Smooth muscle cell (in vitro differentiated cells): ENCODE results near the gene CABLES2. TPM values are rescaled to one million over a fixed set of nuclear protein-coding genes. Genes with fewer than 3 reads are reported as not detected.

Source experiments
- DNase-seq: peaks from one replicate; lab custom pipeline; 2025; ENCODE audit not compliant: unreplicated experiment; lab: John Stamatoyannopoulos, UW
- H2AFZ ChIP-seq: fragments of 200-600 bp; sonication (generic); 2 replicates; pipeline ENCODE4 v1.6.0; 2016; ENCODE audit warnings: antibody characterized with exemption, low read depth, mild to moderate bottlenecking
- H3F3A ChIP-seq: fragments of 200-600 bp; sonication (generic); 2 replicates; pipeline ENCODE4 v1.6.0; 2017; ENCODE audit warnings: antibody characterized with exemption, low read depth
- H3K27ac ChIP-seq: fragments of 200-600 bp; sonication (generic); 2 replicates; pipeline ENCODE4 v1.5.1; 2016; ENCODE audit warnings: low read depth, mild to moderate bottlenecking
- H3K27me3 ChIP-seq: fragments of 200-600 bp; sonication (generic); 2 replicates; pipeline ENCODE4 v1.6.1; 2016; ENCODE audit warnings: low read depth, mild to moderate bottlenecking
- H3K36me3 ChIP-seq: fragments of 200-600 bp; sonication (generic); 2 replicates; pipeline ENCODE4 v1.5.1; 2016; ENCODE audit warnings: low read depth
- H3K4me1 ChIP-seq: fragments of 200-600 bp; sonication (generic); 2 replicates; pipeline ENCODE4 v1.5.1; 2016; ENCODE audit warnings: low read depth
- H3K4me2 ChIP-seq: fragments of 200-600 bp; sonication (generic); 2 replicates; pipeline ENCODE4 v1.6.0; 2016; ENCODE audit warnings: mild to moderate bottlenecking
- H3K4me3 ChIP-seq: fragments of 200-600 bp; sonication (generic); 2 replicates; pipeline ENCODE4 v1.5.1; 2016; ENCODE audit warnings: mild to moderate bottlenecking
- H3K79me2 ChIP-seq: fragments of 200-600 bp; sonication (generic); 2 replicates; pipeline ENCODE4 v1.6.0; 2016; ENCODE audit warnings: low read depth, mild to moderate bottlenecking
- H3K9ac ChIP-seq: fragments of 200-600 bp; sonication (generic); 2 replicates; pipeline ENCODE4 v1.6.0; 2016; ENCODE audit warnings: low read depth
- H3K9me3 ChIP-seq: fragments of 200-600 bp; sonication (generic); replicated peaks from 2 replicates; pipeline ENCODE4 v1.5.1; 2016; ENCODE audit warnings: low read depth
- H4K20me1 ChIP-seq: fragments of 200-600 bp; sonication (generic); 2 replicates; pipeline ENCODE4 v1.6.0; 2016; ENCODE audit warnings: low read depth
- WGBS: methylation state at CpG from one replicate; pipeline ENCODE4 v1.1.7; 2016; ENCODE audit warnings: low lambda C conversion rate; 5-methylcytosine and 5-hydroxymethylcytosine counted together
- polyA plus RNA-seq: library from polyadenylated mRNA; unstranded; fragments of >200 nt; fragmentation: Nextera tagmentation; extraction: Ambion mirVana; gene quantifications from 2 replicates; pipeline ENCODE4 v1.2.1, GENCODE V29; 2016
- total RNA-seq: library from RNA; depleted of rRNA; stranded (reverse); fragments of >200 nt; gene quantifications from 2 replicates; pipeline ENCODE4 v1.2.3, GENCODE V29; 2014
- TF ChIP-seq, protein P1 (sequence below): fragments of 200-600 bp; sonication (generic); IDR thresholded peaks from 2 replicates; pipeline ENCODE4 v1.5.1; 2017; ENCODE audit warnings: borderline replicate concordance, mild to moderate bottlenecking, antibody characterized with exemption; ENCODE audit not compliant: insufficient read depth, poor library complexity, severe bottlenecking

Gene CABLES2
- total and polyA plus RNA-seq, 2 experiments from 2014 or later: 7.4 to 7.6 TPM

DNA sequence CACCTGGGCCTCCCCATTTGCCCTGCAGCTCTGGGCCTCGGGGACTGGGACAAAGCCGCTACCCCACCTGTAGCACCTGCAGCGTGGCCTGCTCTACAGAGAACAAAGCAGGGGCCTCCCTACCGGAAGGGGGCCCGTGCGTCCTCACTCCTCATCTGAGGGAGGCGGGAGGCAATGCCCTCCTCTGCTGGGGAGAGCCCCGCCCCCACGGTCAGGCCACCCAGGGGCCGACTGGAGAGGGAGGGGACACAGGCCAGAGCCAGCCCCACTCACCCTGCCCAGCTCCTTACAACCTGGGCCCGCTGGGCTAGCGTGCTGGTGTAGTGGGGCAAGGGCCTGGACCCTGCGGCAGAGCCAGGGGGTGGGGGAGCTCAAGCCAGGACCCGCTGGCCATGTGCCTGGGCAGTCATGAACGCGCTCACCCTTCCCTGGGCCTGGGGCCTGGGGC is 48.0 kb downstream of the CABLES2 start:
- no peak overlapping the region for H3K9ac ChIP-seq
- H3K27ac ChIP-seq: no peak overlapping the region
- no peaks in the 10 kb centered on the region for H3K9me3 ChIP-seq
- no peak for DNase-seq
- TF ChIP-seq, protein P1, sequence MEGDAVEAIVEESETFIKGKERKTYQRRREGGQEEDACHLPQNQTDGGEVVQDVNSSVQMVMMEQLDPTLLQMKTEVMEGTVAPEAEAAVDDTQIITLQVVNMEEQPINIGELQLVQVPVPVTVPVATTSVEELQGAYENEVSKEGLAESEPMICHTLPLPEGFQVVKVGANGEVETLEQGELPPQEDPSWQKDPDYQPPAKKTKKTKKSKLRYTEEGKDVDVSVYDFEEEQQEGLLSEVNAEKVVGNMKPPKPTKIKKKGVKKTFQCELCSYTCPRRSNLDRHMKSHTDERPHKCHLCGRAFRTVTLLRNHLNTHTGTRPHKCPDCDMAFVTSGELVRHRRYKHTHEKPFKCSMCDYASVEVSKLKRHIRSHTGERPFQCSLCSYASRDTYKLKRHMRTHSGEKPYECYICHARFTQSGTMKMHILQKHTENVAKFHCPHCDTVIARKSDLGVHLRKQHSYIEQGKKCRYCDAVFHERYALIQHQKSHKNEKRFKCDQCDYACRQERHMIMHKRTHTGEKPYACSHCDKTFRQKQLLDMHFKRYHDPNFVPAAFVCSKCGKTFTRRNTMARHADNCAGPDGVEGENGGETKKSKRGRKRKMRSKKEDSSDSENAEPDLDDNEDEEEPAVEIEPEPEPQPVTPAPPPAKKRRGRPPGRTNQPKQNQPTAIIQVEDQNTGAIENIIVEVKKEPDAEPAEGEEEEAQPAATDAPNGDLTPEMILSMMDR: no peak
- no peak overlapping the region for H3K4me2 ChIP-seq
- H3K4me1 ChIP-seq: peaks cover 48% of the 10 kb centered on the region
- H4K20me1 ChIP-seq: peaks cover 53% of the 10 kb centered on the region
- no peak overlapping the region for H3K4me3 ChIP-seq
- no peaks in the 10 kb centered on the region for H3K27me3 ChIP-seq
- peaks cover 26% of the 10 kb centered on the region for H3K79me2 ChIP-seq
- no peak overlapping the region for H2AFZ ChIP-seq
- H3K36me3 ChIP-seq: no peaks in the 10 kb centered on the region
- no peaks in the 10 kb centered on the region for H3F3A ChIP-seq
- 85% methylated on average over 14 of the region's 16 CpGs for WGBS

DNA sequence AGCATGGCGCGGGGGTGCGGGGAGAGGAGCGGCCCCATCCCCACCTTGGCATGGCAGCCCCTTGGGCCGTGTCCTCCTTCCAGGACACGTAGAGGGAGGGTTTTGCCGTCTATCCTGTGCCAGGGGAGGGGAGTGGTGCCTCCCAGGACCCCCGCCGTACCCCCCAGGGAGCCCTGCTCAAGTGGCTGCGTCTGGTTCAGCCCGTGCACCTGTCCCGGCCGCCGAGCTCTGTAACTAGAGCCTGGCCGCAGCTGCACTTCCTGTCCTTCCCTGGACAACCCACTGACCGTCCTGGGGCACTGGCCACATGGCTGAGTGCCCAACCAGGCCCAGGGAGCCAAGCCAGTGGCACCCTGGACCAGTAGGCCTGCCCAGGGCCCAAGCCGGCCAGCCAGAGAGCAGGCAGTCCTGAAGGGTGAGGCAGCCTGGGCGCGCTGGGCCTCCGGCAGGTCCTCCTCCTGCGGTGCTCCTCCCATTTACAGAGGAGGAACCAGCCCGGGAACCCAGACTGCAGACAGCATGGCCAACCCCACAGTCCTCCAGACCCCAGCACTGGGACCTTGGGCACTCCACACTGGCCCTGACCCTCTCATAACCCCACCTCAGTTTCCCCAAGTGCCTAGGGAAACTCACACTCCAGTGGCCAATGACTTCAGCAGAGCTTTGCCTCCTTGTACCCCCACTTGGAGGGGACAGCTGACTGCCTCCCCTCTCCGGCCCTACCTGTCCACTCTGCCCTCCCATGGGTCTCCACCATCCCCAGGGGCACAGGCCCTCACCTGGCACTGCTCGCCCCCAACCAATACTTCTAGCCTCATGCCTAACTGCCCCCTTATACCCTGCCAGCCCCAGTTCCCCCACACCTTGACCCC is 48.7 kb downstream of the CABLES2 start:
- Histone ChIP-seq H3K4me3 (no peak overlapping the region), H3K36me3 (no peaks in the 10 kb centered on the region), H2AFZ (no peak overlapping the region), H3K9me3 (no peaks in the 10 kb centered on the region), H3F3A (no peaks in the 10 kb centered on the region), H3K4me1 (peaks cover 43% of the 10 kb centered on the region), H3K27me3 (no peaks in the 10 kb centered on the region), H4K20me1 (peaks cover 47% of the 10 kb centered on the region), H3K4me2 (no peak overlapping the region), H3K9ac (no peak overlapping the region), H3K27ac (no peak overlapping the region), H3K79me2 (peaks cover 23% of the 10 kb centered on the region)
- TF ChIP-seq, protein P1: no peak
- no peak for DNase-seq
- 96% methylated on average over 19 of the region's 24 CpGs for WGBS

DNA sequence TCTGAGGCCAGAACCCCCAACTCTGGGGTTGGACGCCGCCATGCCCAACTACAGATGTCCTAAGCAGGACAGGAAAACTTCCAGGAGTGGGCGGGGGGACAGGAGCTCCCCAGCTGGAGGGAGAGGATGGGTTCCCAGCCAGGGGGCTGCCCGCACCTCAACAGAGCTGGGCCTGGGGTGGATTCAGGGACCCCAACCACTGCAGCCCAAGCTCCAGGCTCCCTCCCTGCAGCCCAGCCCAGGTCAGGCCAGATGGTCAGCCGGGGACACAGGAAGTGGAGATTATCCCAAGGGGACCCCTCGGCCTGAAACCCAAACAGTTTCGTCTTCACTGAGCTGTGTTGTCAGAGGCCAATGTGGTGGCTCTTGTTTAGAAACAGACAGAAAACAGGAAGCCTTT is 49.4 kb downstream of the CABLES2 start:
- H3K4me3 ChIP-seq: no peak overlapping the region
- no peaks in the 10 kb centered on the region for H3K36me3 ChIP-seq
- peaks cover 38% of the 10 kb centered on the region for H3K4me1 ChIP-seq
- H3K27ac ChIP-seq: no peak overlapping the region
- H3K9ac ChIP-seq: no peak overlapping the region
- H3F3A ChIP-seq: no peaks in the 10 kb centered on the region
- H3K9me3 ChIP-seq: no peaks in the 10 kb centered on the region
- peaks cover 40% of the 10 kb centered on the region for H4K20me1 ChIP-seq
- H3K79me2 ChIP-seq: peaks cover 18% of the 10 kb centered on the region
- H3K27me3 ChIP-seq: no peaks in the 10 kb centered on the region
- 76% methylated on average over 7 of the region's 7 CpGs for WGBS
- TF ChIP-seq, protein P1: no peak
- no peak overlapping the region for H3K4me2 ChIP-seq
- H2AFZ ChIP-seq: no peak overlapping the region
- DNase-seq: no peak
